EL (cell line): Measurements from ENCODE around the gene URM1.

Source experiments
- DNase-seq: peaks from one replicate; pipeline ENCODE4 v3.0.0-alpha.2; 2016

URM1 gene

DNA sequence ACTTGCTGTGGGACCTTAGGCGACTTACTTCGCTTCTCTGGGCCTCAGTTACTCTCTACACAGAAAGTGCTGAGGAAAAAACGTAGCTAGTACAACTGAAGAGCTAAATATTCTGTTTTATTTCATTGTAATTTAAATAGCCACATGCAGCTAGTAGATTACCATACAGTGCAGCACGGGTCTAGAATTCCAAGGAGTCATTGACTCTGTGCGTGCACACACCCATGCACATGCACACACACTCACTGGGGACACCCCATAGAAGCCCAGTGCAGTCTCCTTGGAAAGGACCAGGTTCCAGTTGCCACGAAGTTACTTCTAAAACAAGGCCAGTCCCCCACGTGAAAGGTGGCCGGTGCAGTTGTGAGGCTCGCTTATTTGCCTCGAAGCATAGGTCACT, 17.0 kb downstream of the URM1 start:
- DNase-seq: no peak

DNA sequence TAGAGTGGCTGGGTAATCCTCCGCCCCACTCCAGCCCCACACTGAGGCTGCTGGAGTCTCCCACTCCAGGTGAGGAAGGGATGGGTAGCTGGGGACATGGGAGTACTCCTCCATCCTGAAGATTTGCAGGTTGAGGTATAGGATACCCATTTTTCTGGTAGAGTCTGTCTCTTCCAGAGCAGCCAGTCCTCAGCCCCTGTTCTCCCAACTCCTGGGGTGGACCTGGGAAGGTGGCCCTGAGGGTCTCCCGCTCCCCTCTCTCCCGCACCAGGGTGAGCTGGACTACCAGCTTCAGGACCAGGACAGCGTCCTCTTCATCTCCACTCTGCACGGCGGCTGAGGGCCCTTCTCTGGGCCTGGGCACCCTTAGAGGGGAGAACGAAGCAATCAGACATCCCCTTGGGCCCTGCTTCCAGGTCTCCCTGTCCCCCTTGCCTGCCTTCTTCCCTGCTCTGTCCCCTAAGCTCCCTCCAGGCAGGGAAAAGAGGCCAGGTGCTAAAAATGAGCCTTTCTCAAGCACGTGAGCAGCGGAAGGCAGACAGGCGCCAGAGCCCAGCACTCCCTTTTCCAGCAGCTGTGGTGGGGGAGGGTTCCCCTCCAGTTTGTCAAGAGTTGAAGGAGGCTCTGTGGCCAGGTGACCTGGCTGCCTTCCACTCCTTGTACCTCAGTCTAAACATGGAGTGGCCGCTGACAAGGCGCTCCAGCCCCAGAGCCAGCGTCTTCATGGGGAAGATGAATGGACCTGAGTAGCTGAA, 18.4 kb downstream of the URM1 start:
- no peak for DNase-seq

DNA sequence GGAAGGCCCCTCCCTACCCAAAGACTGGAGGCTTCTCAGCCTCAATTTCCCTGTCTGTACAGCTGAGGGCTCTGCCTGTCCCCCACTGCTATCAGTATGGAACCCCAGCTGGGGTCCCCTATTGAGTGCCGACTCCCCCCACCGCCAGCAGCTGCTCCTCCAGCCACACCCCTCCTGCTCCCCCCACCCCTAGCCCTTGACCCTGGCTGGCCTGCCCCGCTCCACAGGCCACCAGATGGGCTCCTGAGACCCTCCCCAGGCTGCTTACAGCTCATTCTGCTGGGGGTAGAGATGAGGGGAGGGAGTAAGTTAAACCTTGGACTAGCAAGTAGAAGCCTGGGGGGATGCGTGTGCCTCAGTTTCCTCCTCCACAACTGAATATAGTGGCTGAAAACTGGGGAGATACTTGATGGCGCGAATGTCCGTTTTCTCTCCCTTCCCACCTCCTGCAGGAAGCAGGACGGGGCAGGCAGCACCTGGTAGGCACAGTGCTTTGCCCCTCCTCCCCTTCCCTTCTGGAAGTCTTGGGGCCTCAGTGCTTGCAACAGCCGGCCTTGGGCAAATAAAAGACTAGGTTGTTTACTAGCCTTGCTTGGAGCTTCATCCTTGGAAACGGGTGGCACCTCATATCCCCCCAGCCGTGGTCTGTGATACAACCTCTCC, 19.1 kb downstream of the URM1 start:
- DNase-seq: no peak

DNA sequence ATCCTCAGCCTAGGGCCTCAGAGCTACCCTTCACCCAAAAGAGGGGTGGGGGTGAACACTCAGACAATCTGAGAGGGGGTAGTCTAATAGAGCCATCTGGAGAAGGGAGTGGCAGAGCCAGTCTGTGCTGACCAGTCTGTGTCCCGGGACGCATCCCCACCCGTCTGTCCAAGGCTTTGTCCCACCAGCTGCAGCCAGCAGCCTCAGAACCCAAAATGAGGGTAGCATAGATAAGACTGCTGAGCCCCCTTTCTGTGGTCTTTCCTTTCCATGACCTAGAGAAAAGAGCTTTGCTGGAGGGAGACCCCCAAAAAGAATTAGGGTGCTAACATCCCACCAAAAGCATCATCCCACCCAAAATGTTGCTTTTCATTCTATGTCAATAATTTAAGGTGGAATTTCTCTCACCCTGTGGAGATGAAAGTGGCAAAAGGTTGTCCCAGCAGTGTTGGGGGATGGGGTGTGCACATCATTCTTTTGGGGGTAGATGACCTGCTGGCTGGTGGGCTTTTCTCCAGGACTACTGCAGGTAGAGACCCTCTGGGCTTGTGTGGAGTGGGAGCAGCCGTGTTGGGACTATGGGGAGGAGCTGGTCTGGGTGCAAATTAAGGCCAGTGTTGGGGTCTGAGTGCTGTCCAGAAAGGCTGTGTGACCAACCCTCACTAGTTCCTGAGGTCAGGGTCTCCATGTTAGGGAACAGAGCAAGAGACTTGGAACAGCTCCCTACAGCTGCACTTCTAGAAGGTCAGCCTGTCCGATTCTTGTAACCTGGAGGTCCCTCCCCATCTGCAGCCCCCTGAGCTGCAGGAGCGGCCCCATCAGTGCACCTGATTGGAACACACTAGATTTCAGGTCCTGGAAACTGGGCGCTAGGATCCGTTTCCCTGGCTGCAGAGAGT, 19.9 kb downstream of the URM1 start:
- no peak for DNase-seq

DNA sequence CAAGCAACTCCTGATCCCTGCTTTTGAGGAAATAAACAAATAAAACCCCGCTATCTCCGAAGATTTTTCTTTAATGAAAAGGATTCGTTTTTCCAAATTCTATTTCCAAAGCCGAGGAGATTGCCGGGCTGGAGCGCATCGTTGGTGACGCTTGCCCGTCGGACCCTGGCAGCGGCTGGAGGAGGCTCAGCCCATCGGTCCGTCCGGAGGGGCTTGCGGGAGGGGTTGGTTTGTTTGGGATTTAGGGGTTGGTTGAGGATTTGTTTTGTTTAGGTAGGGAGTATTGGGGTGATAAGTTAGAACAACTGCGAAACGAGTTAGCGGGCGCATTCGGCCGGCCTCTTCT, 20.8 kb downstream of the URM1 start:
- no peak for DNase-seq

DNA sequence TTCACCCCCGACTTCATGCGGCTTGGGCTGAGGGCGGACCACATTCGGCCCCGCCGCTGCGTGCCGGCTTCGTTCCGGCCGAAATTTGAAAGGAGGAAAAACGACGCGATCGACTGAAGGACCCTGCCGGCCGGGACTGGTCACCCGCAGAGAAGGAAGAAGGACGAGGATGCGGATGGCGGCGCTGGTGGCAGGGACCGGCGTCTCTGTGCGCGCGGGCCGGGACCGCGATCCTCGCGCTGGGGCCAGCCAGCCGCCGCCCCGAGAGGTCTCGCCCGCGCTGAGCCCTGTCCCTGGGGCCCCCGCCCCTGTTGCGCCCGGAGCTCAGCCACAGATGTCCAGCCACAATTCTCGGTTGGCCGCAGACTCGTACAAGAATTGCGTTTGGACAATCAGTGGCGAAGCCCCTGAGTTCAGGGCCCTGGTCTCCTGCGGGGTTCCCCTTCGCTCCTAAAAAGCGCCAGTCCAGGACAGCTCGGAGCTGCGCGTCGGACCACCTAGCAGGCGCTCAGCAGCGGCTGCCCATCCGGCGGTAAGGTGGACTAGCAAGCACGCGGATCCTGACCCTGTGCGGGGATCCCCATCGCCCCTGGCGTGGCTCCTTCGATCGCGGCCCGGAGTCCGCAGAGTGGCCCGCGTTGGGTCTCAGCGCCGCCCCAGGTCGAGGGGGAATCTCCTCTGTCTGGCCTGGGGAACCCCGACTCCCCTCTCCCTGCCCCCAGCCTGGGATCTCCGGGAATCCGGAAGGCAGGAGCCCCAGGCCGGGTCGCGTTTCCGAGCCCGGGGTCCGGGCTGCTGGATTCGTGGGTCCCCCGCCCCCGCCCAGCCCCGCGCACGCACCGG, 21.3 kb downstream of the URM1 start:
- no peak for DNase-seq

DNA sequence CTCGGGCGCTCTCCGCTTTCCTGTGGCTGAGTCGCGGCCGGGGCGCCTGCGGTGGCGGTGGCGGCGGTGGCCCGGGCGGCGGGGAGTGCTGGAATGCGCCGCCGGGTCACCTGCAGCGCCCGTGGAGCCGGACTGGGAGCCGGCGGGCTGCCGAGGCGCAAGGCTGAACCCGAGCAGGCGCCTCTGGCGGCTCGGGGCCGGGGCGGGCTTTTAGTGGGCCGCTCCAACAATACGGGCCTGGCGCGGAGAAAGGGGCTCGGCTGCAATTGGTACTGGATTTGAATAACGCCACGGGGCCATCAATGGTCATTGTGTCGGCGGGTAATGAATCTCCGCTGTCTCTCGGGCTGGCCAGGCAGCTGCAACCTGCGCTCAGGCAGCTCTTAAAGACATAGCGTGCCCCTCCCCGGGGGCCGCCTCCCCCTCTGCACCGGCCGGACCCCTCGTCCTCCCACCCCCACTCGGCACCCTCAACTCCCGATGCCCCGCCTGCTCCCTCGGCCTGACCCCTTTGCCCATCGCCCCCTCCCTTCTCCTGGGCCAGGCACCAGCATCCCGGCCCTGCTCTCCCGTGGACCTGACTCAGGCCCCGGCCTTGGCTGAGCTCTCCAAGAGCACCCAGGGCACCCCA, 22.1 kb downstream of the URM1 start:
- no peak for DNase-seq

DNA sequence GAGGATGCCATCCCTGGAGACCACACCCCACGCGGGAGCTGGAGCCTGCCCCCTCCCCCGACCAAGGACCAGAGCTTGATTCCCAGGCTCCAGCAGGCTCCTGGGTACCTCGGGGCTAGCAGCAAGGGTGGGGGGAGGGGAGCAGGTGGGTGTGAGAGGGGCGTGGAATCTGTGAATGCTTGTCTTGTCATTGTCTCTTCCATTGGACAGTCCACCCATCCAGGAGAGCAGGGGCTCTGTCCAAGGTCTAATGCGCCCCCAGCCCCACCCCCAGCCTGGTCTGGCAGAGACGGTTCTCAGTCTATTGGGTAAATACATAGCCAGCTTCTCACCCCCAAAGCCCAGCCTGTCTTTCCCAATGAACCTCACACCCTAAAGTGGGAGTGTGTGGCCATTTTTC, 22.8 kb downstream of the URM1 start:
- no peak for DNase-seq

DNA sequence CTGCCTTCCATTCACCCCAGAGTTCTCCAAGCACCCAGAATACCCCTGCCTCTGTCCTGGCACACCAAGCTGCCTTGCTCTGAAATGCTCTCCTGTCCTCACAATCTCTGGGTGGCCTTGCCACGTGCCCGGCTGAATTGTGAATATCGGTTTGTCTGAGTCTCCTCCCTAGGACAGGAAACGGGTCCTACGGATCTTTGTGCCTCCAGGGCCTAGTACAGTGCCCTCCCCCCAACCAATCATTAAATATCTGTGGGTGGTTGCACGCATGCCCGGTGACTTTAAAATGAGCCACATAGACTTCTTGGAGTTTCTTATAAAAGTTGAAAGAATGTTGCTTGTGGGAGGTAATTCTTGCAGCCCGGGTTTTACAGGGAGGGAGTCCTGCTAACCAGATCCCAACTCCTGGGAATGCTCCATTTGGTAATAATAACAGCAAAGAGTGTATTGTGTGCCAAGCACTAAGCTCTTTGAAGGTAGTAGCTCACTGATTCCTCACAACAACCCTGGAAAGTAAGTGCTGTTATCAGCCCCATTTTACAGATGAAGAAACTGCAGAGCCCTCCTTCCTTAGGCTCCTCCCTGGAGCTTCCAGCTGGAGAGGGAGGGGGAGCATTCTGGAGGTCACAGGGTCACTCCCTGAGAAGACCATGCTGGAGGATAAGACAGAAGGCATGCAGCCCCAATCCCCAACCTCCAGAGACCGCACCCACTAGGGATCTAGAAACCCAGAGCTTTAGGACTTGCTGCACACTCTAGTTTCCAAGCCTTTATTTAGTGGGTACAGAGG, 23.4 kb downstream of the URM1 start:
- DNase-seq: peak; percentile 38

DNA sequence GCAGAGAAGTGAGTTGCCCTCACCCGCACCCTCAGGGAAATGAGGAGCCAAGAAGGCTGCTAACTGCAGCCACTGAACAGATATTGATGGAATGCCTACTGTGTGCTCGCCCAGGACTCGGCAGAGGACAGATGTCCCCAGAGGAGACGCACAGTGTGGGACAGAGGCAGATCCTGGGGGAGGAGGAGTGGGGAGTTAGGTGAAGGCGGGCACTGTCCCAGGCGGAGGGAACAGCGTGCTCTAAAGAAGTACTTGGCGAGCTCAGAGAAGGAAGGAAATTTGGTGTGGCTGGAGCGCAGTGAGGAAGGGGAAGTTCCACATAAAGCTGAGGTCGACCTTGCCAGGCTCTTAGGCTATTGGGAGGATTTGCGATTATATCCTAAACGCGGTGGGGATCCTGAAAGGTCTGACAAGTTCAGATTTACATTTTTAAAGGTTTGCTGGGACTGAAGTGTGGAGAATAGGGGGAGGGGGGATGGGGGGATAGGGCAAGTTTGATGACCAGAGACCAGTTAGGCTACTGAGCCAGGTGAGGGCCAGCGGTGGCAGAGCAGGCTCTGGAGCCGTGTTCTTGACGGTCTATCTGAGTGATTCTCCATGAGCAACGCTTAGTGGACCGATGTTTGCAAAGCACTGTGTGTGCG, 25.9 kb downstream of the URM1 start:
- no peak for DNase-seq

DNA sequence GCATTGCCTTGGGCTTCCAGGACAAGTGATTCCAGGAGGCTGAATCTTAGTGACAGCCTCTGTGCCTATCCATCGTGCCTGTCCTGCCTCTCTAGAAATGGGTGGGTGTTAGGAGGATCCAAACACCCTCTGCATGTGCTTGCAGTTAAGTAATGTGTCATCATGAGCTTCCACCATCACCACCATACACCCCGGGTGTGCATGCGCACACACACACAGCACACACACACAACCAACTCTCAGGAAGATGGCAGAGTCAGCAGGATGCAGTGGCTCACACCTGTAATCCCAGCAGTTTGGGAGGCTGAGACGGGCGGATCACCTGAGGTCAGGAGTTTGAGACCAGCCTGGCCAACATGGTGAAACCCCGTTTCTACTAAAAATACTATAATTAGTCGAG, 26.7 kb downstream of the URM1 start:
- no peak for DNase-seq

DNA sequence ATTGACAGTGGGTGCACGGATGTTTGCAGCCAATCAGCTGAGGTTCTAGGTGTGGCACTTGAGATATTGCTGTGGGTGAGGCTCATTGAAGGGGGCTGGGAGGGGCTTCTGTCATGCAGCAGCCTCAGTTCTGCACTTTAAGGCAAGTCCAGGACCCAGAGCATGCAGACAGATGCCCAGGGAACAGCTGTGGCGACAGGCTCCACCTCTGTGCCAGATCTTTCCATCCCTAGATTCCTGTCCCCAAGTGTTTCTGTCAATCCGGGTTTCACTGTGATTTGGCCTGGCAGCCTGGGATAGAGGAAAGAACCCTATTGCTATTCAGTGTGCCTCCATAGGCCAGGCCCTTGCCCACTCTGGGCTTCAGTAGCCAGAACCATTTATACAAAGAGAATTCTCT, 28.7 kb downstream of the URM1 start:
- no peak for DNase-seq

DNA sequence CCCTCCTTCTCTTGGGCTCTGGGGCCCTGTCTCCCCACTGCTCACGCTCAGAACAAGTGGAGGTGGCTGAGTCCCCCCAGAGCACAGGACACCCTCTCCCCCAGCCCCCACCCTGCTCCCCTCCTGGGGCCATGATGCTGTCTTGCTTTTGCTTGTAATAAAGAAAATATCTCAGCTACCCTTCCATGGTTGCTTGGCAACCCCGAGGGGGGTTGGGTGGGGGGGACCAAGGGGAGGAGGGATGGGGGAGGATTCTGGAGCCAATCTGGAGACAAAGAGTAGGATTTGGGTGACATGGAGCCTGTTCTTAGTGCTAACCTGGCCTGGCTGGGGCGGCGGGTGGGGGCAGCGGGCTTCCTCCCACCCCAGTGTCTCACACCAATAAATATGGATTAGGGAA, 33.4 kb downstream of the URM1 start:
- DNase-seq: no peak

DNA sequence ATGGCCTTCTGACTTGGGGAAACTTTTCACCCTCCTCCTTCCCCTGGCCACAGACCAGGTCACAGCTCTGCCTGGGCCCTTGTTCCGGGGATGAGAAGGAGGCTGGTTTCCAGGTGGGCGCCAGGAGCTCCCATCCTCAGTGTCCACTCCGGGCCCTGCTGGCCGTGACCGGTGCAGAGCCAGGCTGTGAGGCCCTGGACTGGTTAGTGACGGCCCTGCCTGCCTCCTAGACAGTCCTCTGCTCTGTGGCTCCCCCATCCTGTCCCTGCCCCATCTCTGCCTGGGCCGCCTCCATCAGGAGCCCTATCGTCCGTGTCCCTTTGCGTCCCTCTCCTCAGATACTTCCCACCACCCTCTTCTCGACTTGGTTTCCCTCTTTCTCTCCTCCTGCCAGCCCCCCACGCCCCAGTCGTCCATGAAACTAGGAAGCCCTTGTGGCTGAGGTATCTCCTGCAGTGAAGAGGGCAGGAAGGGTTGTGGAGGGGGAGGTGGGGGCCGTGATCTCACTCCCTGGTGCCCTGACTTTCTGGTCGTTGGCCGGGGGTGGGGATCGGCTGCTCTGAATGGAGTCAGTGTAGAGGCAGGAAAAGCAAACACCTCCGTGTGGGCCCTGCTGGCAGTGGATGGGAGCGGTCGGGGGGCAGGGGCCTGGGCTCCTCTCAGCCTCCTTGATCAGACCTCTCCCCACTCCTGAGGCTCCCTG, 34.1 kb downstream of the URM1 start:
- DNase-seq: no peak

DNA sequence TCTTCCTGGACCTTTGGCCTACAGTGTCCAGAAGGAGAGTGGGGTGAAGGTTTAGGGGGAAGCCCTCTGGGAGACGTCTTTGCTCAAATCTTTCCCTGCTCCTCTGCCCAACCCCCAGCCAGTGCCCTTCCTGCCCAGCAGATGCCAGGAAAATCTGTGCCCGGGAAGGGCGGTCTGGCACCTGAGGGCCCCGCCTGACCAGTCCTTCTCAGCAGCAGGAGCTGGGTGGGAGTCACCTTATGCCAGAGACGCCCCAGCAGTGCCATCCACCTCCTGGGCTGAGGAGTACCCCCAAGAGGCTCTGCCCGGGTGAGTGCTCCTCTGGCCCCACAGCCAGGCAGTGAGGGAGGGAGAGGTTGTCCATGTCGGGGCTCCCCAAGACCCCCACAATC, 34.6 kb downstream of the URM1 start:
- no peak for DNase-seq

DNA sequence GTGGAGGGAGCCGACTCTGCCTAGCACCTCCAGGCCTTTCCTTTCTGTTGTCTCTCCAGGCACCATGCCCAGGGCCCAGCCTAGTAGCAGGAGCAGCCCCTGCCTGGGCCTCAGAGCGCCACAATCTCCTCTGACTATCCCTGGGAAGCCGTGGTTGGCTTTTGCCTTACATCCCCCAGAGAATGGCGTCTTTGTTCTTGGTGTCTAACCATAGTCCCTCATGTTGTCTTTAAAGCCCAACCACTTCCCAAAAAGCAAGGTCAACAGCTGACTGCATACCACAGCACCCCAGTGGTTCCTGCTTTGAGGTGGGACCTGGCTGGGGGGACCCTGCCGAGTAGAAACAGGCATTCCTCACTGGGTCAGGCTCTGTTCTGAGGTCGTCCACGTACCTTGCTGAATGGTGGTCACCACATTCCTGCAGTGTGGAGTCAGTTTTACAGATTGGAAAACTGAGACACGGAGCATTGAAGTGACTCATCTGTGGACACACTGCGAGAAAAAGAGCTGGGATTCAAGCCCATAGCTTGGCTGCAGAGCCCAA, 35.7 kb downstream of the URM1 start:
- DNase-seq: peak; percentile 52

DNA sequence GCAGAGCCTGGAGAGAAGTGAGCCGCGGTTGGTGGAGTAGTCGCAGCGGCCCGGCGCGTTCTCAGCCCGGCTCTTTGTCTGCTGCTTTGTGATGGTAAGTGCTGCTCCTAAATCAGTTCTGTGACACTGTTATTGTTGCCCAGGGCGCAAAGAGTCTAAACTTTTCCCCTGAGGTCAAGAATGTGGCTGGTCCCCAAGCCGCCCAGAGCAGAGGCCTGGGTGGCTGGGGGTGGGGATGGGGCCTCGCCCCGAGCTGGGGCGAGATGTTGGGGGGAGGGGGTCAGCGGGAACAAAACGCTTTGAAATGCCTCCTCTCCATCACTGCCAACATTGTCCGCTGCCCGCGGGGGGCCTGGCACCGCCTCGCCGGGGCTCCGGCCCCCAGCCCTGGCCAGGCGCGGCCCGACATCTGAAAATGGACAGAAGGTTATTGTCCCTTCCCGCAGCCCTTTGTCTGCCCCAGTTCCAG, 37.8 kb downstream of the URM1 start:
- DNase-seq: no peak

DNA sequence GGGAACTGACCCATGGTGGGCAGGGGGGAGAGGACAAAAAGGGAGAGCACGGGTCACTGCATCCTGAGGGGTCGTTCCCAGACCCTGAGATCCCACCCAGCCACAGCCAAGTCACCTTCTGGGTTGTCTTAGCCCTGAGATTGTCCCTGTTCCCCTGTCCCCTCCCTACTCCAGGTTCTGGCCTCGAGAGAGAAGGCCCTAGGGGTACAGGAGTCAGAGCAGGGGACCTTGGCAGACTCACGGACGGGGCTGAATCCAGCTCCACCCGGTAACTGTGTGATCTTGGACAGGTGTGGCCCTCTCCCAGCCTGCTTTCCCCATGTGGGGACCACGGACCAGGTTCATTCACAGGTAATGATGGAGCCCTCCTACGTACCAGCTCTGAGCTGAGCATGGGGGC, 38.3 kb downstream of the URM1 start:
- no peak for DNase-seq

DNA sequence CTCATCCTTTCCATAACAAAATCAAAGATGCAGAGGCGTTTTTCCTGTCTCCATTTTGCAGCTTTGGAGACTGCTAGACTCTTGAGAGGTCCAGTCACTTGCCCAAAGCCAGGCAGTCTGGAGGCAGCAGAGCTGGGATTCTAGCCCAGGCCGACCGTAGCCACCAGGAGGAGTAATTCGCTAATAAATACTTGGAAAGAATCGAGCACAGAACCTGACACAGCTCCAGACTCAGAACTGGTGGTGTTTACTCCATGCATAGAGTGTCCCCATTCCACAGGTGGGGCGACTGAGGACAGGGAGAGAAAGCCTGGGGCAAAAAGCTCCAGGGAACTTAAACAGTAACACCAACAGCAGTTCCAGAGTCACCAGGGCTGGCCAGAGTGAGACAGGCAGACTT, 38.8 kb downstream of the URM1 start:
- DNase-seq: peak; percentile 36
